ENCODE data around the gene ZFX. TPM values are rescaled to one million over a fixed set of nuclear protein-coding genes. Genes with fewer than 3 reads are reported as not detected.

The ZFX gene
- total and polyA plus RNA-seq, 2 donors (not counting 1 experiment from before 2014, with no cell fraction given): 31.2 to 61.9 TPM

GRCh38 chrX:24216037-24216436 is 66.5 kb downstream of the ZFX start:
- H3K27me3 ChIP-seq (ENCODE audit: control insufficient read depth, insufficient read depth, low read length): no peaks in the 10 kb centered on the region
- H3K9ac ChIP-seq (ENCODE audit: insufficient read depth, low read length): no peak overlapping the region
- H3K27ac ChIP-seq (ENCODE audit: insufficient read depth, low read length): no peak overlapping the region
- no peaks in the 10 kb centered on the region for H3K4me1 ChIP-seq (ENCODE audit: control insufficient read depth, extremely low read depth, insufficient read depth, low read length)
- H3K36me3 ChIP-seq (ENCODE audit: control insufficient read depth, insufficient read depth, low read length): no peaks in the 10 kb centered on the region
- TF ChIP-seq, protein P1, sequence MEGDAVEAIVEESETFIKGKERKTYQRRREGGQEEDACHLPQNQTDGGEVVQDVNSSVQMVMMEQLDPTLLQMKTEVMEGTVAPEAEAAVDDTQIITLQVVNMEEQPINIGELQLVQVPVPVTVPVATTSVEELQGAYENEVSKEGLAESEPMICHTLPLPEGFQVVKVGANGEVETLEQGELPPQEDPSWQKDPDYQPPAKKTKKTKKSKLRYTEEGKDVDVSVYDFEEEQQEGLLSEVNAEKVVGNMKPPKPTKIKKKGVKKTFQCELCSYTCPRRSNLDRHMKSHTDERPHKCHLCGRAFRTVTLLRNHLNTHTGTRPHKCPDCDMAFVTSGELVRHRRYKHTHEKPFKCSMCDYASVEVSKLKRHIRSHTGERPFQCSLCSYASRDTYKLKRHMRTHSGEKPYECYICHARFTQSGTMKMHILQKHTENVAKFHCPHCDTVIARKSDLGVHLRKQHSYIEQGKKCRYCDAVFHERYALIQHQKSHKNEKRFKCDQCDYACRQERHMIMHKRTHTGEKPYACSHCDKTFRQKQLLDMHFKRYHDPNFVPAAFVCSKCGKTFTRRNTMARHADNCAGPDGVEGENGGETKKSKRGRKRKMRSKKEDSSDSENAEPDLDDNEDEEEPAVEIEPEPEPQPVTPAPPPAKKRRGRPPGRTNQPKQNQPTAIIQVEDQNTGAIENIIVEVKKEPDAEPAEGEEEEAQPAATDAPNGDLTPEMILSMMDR (conservative IDR thresholded peaks at IDR 0.05 in 1 of 2, IDR thresholded peaks at IDR 0.05 in 1 of 2; ENCODE audit: low read depth in 1 of 2, low read length in 2 of 2): no peak
- no peak for TF ChIP-seq EZH2 (IDR thresholded peaks at IDR 0.05; ENCODE audit: low read length, missing control alignments)
- H3K4me2 ChIP-seq (ENCODE audit: extremely low read depth, insufficient read depth, low read length): no peak overlapping the region
- H3K4me3 ChIP-seq (replicated peaks in 1 of 4; ENCODE audit: control extremely low read depth in 1 of 4, insufficient read depth in 1 of 4, low read depth in 3 of 4, low read length in 4 of 4): no peak overlapping the region
- H3K9me3 ChIP-seq (ENCODE audit: control insufficient read depth, insufficient read depth, low read depth, low read length): no peaks in the 10 kb centered on the region
- DNase-seq (ENCODE audit: low read depth in 2 of 2): no peak
- no peak overlapping the region for H2AFZ ChIP-seq (ENCODE audit: low read length)
- no peaks in the 10 kb centered on the region for H3K79me2 ChIP-seq (ENCODE audit: control insufficient read depth, insufficient read depth, low read length)
- H4K20me1 ChIP-seq (ENCODE audit: control insufficient read depth, extremely low read depth, insufficient read depth, low read length): no peaks in the 10 kb centered on the region

DNA sequence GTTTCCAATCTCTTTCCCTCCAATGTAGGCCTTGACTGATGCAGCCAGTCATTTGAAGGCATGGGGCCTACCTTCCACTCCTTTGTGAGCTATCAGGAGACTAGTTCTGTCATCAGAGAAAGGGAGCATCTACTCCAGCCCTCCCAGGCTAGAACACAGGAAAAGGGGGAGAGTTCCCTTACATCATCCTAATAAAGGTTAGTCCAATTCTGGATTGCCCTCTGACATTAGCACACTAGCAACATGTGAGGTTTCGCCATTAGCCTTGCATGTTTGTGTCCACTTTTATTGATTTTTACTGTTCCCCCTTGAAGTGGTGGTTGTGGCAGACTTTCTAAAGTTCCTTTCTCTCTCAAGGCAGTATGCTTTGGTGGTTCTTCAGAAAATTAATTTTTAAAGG is 67.3 kb downstream of the ZFX start:
- Histone ChIP-seq H2AFZ (ENCODE audit: low read length) (no peak overlapping the region), H3K36me3 (ENCODE audit: control insufficient read depth, insufficient read depth, low read length) (no peaks in the 10 kb centered on the region), H3K27ac (ENCODE audit: insufficient read depth, low read length) (no peak overlapping the region), H3K9ac (ENCODE audit: insufficient read depth, low read length) (no peak overlapping the region), H3K4me1 (ENCODE audit: control insufficient read depth, extremely low read depth, insufficient read depth, low read length) (no peaks in the 10 kb centered on the region), H4K20me1 (ENCODE audit: control insufficient read depth, extremely low read depth, insufficient read depth, low read length) (no peaks in the 10 kb centered on the region), H3K79me2 (ENCODE audit: control insufficient read depth, insufficient read depth, low read length) (no peaks in the 10 kb centered on the region), H3K4me2 (ENCODE audit: extremely low read depth, insufficient read depth, low read length) (no peak overlapping the region), H3K4me3 (replicated peaks in 1 of 4; ENCODE audit: control extremely low read depth in 1 of 4, insufficient read depth in 1 of 4, low read depth in 3 of 4, low read length in 4 of 4) (no peak overlapping the region), H3K27me3 (ENCODE audit: control insufficient read depth, insufficient read depth, low read length) (no peaks in the 10 kb centered on the region), H3K9me3 (ENCODE audit: control insufficient read depth, insufficient read depth, low read depth, low read length) (no peaks in the 10 kb centered on the region)
- no peak for TF ChIP-seq EZH2 (IDR thresholded peaks at IDR 0.05; ENCODE audit: low read length, missing control alignments)
- TF ChIP-seq, protein P1 (conservative IDR thresholded peaks at IDR 0.05 in 1 of 2, IDR thresholded peaks at IDR 0.05 in 1 of 2; ENCODE audit: low read depth in 1 of 2, low read length in 2 of 2): no peak
- no peak for DNase-seq (ENCODE audit: low read depth in 2 of 2)

- TF ChIP-seq EZH2 (IDR thresholded peaks at IDR 0.05; ENCODE audit: low read length, missing control alignments): no peak
- TF ChIP-seq, protein P1 (conservative IDR thresholded peaks at IDR 0.05 in 1 of 2, IDR thresholded peaks at IDR 0.05 in 1 of 2; ENCODE audit: low read depth in 1 of 2, low read length in 2 of 2): no peak
- no peaks in the 10 kb centered on the region for H3K36me3 ChIP-seq (ENCODE audit: control insufficient read depth, insufficient read depth, low read length)
- no peaks in the 10 kb centered on the region for H3K27me3 ChIP-seq (ENCODE audit: control insufficient read depth, insufficient read depth, low read length)
- H4K20me1 ChIP-seq (ENCODE audit: control insufficient read depth, extremely low read depth, insufficient read depth, low read length): no peaks in the 10 kb centered on the region
- H3K9ac ChIP-seq (ENCODE audit: insufficient read depth, low read length): no peak overlapping the region
- no peaks in the 10 kb centered on the region for H3K9me3 ChIP-seq (ENCODE audit: control insufficient read depth, insufficient read depth, low read depth, low read length)
- H2AFZ ChIP-seq (ENCODE audit: low read length): no peak overlapping the region
- H3K79me2 ChIP-seq (ENCODE audit: control insufficient read depth, insufficient read depth, low read length): no peaks in the 10 kb centered on the region
- DNase-seq (ENCODE audit: low read depth in 2 of 2): no peak
- no peak overlapping the region for H3K27ac ChIP-seq (ENCODE audit: insufficient read depth, low read length)
- no peak overlapping the region for H3K4me3 ChIP-seq (replicated peaks in 1 of 4; ENCODE audit: control extremely low read depth in 1 of 4, insufficient read depth in 1 of 4, low read depth in 3 of 4, low read length in 4 of 4)
- H3K4me2 ChIP-seq (ENCODE audit: extremely low read depth, insufficient read depth, low read length): no peak overlapping the region
- no peaks in the 10 kb centered on the region for H3K4me1 ChIP-seq (ENCODE audit: control insufficient read depth, extremely low read depth, insufficient read depth, low read length)
Observed at GRCh38 chrX:24219320-24219719, 69.8 kb downstream of the ZFX start.
